NCI-H146 (cell line): ENCODE data around the gene SEC63.

Experiments used
- DNase-seq: peaks from one replicate; lab custom pipeline; 2025; lab: John Stamatoyannopoulos, UW

Gene SEC63

DNA sequence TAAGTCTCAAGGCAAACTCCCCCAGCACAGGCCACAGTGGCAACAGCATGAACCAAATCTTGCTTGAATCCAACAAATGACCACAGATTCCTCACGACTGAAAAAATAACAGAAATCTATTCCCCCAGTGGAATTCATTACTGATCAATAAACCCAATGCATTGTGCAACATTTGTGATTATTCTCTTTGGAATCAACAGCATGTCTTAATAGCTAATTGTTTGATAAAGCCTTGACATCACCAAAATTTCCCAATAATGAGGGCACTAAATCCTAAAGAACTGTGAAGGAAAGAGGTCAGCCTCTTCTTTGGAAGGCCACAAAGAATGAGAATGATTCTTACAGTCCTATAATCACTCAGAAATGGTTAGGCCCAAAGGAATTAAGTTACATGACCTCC lies 139.7 kb downstream of the SEC63 start:
- DNase-seq, result no peak

DNA sequence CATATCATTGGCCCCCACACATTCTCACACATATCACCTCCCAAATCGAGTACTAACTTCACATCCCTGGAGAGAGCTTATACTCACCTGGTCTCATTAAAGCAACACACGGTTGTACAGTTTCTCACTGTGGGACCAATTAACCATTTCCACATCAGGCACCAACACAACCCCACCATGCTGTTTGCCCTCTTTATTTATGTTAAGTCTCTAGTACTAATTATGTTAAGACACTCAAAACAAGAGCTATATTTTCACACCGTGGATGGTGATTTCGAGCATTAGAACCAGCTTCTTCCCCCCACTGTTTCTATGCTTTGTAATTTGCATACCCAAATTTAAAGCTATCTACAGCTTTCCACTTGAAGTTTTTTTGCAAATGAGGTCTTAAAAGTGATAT lies 140.2 kb downstream of the SEC63 start:
- DNase-seq, result no peak
